GM12874 (cell line): ENCODE measurements around the gene LETM1.

Source experiments
- TF ChIP-seq, protein P1 (sequence below): IDR thresholded peaks from 2 replicates; pipeline ENCODE4 v1.5.1; 2011; ENCODE audit warnings: low read depth, mild to moderate bottlenecking, control low read depth, low read length, moderate library complexity; ENCODE audit not compliant: insufficient read depth

Gene LETM1

GRCh38 chr4:1762264-1763010 is 93.5 kb downstream of the LETM1 start:
- TF ChIP-seq, protein P1, sequence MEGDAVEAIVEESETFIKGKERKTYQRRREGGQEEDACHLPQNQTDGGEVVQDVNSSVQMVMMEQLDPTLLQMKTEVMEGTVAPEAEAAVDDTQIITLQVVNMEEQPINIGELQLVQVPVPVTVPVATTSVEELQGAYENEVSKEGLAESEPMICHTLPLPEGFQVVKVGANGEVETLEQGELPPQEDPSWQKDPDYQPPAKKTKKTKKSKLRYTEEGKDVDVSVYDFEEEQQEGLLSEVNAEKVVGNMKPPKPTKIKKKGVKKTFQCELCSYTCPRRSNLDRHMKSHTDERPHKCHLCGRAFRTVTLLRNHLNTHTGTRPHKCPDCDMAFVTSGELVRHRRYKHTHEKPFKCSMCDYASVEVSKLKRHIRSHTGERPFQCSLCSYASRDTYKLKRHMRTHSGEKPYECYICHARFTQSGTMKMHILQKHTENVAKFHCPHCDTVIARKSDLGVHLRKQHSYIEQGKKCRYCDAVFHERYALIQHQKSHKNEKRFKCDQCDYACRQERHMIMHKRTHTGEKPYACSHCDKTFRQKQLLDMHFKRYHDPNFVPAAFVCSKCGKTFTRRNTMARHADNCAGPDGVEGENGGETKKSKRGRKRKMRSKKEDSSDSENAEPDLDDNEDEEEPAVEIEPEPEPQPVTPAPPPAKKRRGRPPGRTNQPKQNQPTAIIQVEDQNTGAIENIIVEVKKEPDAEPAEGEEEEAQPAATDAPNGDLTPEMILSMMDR: no peak
